Measurements from ENCODE around the gene SNED1.

The SNED1 gene

GRCh38 chr2:241034490-241035141 is 36.2 kb downstream of the SNED1 start:
- ChIA-PET CTCF (interaction anchor here (0.7 kb wide), 1 partner anchor 172 kb away, joined by 3 read pairs; no protein-coding TSS in a partner anchor), POLR2A (no interaction called here)
- Histone ChIP-seq H3K27ac (ENCODE audit: extremely low read depth, low read depth, low read length) (no peak overlapping the region), H3K4me1 (ENCODE audit: control insufficient read depth, insufficient read depth, low read length) (no peaks in the 10 kb centered on the region), H3K9me3 (ENCODE audit: control insufficient read depth, insufficient read depth, low read depth, low read length) (no peaks in the 10 kb centered on the region), H3K36me3 (ENCODE audit: control insufficient read depth in 2 of 2, insufficient read depth in 1 of 2, low read length in 2 of 2) (no peaks in the 10 kb centered on the region), H3K4me3 (ENCODE audit: low read depth, low read length) (no peak overlapping the region)
- TF ChIP-seq FEZF1 (tag by site-specific recombination; IDR thresholded peaks at IDR 0.05) = no peak
- TF ChIP-seq PATZ1 (tag by site-specific recombination; IDR thresholded peaks at IDR 0.05) = no peak
- no peak for TF ChIP-seq ZSCAN23 (tag by site-specific recombination; IDR thresholded peaks at IDR 0.05)
- TF ChIP-seq KLF9 (tag by site-specific recombination; IDR thresholded peaks at IDR 0.05; ENCODE audit: low read depth) = no peak

GRCh38 chr2:241035142-241035817 is 36.9 kb downstream of the SNED1 start:
- Histone ChIP-seq H3K27ac (ENCODE audit: extremely low read depth, low read depth, low read length) (no peak overlapping the region), H3K4me1 (ENCODE audit: control insufficient read depth, insufficient read depth, low read length) (no peaks in the 10 kb centered on the region), H3K9me3 (ENCODE audit: control insufficient read depth, insufficient read depth, low read depth, low read length) (no peaks in the 10 kb centered on the region), H3K4me3 (ENCODE audit: low read depth, low read length) (no peak overlapping the region), H3K36me3 (ENCODE audit: control insufficient read depth in 2 of 2, insufficient read depth in 1 of 2, low read length in 2 of 2) (no peaks in the 10 kb centered on the region)
- ChIA-PET CTCF (interaction anchor here (0.7 kb wide), 1 partner anchor 172 kb away, joined by 3 read pairs; no protein-coding TSS in a partner anchor), POLR2A (no interaction called here)
- TF ChIP-seq ZNF837 (tag by site-specific recombination; IDR thresholded peaks at IDR 0.05) = no peak
- TF ChIP-seq GLIS2 (tag by site-specific recombination; IDR thresholded peaks at IDR 0.05) = no peak
- no peak for TF ChIP-seq ZNF274 (IDR thresholded peaks at IDR 0.05; ENCODE audit: low read length)
- no peak for TF ChIP-seq ZNF274 (tag by site-specific recombination; IDR thresholded peaks at IDR 0.05; ENCODE audit: borderline replicate concordance)
- TF ChIP-seq ZNF354C (tag by site-specific recombination; IDR thresholded peaks at IDR 0.05; ENCODE audit: borderline replicate concordance, low read depth) = no peak
- TF ChIP-seq KLF9 (tag by site-specific recombination; IDR thresholded peaks at IDR 0.05; ENCODE audit: low read depth) = no peak
- TF ChIP-seq ZNF473 (tag by site-specific recombination; IDR thresholded peaks at IDR 0.05) = no peak
- no peak for TF ChIP-seq KLF8 (tag by site-specific recombination; IDR thresholded peaks at IDR 0.05)
- TF ChIP-seq SCRT2 (tag by site-specific recombination; IDR thresholded peaks at IDR 0.05) = no peak
- TF ChIP-seq ZNF366 (tag by site-specific recombination; conservative IDR thresholded peaks at IDR 0.05) = no peak
- TF ChIP-seq ZNF140 (tag by site-specific recombination; IDR thresholded peaks at IDR 0.05) = no peak
- TF ChIP-seq ZBTB44 (tag by site-specific recombination; IDR thresholded peaks at IDR 0.05) = no peak
- TF ChIP-seq ZFP69B (tag by site-specific recombination; IDR thresholded peaks at IDR 0.05) = no peak
- TF ChIP-seq ZNF529 (tag by site-specific recombination; IDR thresholded peaks at IDR 0.05; ENCODE audit: insufficient replicate concordance) = no peak
- no peak for TF ChIP-seq REPIN1 (tag by site-specific recombination; IDR thresholded peaks at IDR 0.05; ENCODE audit: low read depth)
- TF ChIP-seq PRDM6 (tag by site-specific recombination; IDR thresholded peaks at IDR 0.05) = no peak
- no peak for TF ChIP-seq ZNF266 (tag by site-specific recombination; IDR thresholded peaks at IDR 0.05; ENCODE audit: low read depth)
- TF ChIP-seq ZNF677 (tag by site-specific recombination; IDR thresholded peaks at IDR 0.05) = no peak
- no peak for TF ChIP-seq KLF1 (tag by site-specific recombination; IDR thresholded peaks at IDR 0.05)
- no peak for TF ChIP-seq ZNF654 (tag by site-specific recombination; IDR thresholded peaks at IDR 0.05; ENCODE audit: low read depth)
